SKM-1 treated with dmso at 0.1 percent for 144 hours (cell line): ENCODE data around the gene KCNK18.
"Not testable (repeated sequence)": the region's sequence is repeated elsewhere in the genome, so short reads cannot be mapped to it uniquely, and the experiment has no call there.

Experiments
- DNase-seq: peaks from one replicate; lab custom pipeline; 2025; ENCODE audit not compliant: unreplicated experiment; lab: John Stamatoyannopoulos, UW

Gene KCNK18

DNA sequence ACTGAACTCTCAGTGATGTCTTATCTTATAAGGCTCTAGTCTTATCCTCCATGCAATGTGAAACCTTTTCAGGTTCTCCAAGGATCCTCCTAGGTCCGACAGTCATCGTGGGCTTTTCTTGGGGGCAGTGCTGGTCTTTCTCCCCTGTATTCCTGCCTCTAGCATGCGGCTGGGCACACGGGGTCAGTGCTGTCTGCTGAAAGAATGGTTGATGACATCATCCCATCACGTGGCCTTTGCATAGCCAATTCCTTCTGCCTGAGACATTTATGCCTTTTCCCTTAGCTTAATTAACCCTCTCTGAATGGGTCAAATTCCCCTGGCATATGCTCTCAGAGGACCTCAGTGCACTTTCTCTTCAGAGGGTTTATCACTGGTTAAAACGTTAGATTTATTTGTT, 27.0 kb upstream of the KCNK18 start:
- no peak for DNase-seq

- peak; percentile 78 for DNase-seq
Observed at GRCh38 chr10:117174439-117175214, 22.7 kb upstream of the KCNK18 start.

DNA sequence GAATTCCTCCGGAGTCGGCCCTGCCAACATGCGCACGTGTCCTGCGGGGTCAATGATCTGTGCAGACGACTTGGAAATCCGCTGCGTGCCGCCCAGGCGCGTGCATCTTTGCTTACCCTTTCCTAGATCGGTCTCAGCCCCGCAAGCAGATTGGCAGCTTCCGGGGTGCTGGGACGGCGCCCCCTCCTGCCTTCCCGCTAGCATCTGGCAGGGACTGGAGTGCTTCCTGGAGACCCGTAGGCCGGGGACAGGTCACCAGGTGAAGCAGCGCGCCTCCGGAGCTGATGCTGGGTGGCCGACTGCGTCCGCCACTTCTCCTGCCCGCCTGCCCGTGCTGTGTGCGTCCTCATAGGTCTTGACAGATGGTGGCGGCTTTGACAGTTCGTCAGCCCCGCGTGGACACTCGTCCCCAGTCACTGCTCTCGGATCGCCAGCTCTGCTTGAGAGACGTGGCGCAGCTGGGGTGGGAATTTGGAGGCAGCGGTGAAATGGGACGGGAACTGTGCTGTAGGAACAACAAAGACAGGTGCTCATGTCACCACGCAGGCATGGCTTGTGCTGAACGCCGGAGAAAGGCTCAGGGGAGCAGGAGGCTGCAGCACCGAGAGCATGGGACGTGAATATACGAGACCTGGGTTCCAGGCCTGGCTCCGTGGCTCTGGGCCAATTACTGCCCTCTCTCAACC, 21.9 kb upstream of the KCNK18 start:
- DNase-seq = peak; percentile 69

- DNase-seq = peak; percentile 83
Observed at GRCh38 chr10:117175901-117176534, 21.3 kb upstream of the KCNK18 start.

DNA sequence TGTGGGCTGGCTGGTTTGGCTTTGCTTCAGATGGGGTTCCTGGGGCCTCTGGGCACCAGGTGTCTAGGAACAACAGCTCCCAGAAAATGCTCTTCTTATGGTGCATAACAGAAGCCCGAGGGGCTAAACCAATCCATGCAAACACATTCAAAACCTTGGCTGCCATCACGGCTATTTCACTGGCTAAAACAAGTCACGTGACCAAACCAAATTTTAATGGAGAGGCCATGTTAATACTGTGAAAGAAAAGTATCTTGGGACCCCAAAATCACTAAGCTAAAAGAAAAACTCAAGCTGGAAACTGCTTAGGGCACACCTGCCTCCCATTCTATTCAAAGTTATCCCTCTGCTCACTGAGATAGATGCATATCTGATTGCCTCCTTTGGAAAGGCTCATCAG, 19.1 kb upstream of the KCNK18 start:
- no peak for DNase-seq

- no peak for DNase-seq
Observed at GRCh38 chr10:117184296-117184695, 13.0 kb upstream of the KCNK18 start.

- DNase-seq = no peak
Observed at GRCh38 chr10:117184821-117185220, 12.5 kb upstream of the KCNK18 start.

DNA sequence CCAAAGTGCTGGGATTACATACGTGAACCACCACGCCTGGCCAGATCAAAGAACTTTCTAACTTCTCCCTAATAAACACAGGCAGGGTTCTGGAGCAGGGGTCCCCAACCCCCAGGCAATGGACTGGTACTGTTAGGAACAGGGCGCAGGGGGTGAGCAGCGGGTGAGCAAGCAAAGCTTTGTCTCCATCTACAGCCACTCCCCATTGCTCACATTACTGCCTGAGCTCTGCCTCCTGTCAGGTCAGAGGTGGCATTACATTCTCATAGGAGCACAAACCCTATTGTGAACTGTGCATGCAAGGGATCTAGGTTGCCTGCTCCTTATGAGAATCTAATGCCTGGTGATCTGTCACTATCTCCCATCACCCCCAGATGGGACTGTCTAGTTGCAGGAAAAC, 11.5 kb upstream of the KCNK18 start:
- DNase-seq = not testable (repeated sequence)

GRCh38 chr10:117186832-117187615, 10.3 kb upstream of the KCNK18 start:
- peak; percentile 55 for DNase-seq

- DNase-seq = no peak
Observed at GRCh38 chr10:117188371-117188770, 8.9 kb upstream of the KCNK18 start.

DNA sequence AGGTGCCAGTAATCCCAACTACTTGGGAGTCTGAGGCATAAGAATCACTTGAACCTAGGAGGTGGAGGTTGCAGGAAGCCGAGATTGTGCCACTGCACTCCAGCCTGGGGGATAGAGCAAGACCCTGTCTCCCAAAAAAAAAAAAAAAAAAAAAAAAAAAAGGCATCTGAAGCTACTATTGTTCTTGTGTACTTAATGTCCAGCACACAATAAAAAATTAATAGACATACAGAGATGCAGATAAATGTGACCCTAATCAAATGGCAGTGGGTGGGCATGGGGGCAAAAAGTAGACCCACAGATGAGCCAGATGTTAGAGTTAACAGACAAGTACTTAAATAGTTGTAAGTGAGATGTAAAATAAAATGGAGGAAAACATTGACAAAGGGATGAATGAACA, 7.7 kb upstream of the KCNK18 start:
- DNase-seq = no peak

DNA sequence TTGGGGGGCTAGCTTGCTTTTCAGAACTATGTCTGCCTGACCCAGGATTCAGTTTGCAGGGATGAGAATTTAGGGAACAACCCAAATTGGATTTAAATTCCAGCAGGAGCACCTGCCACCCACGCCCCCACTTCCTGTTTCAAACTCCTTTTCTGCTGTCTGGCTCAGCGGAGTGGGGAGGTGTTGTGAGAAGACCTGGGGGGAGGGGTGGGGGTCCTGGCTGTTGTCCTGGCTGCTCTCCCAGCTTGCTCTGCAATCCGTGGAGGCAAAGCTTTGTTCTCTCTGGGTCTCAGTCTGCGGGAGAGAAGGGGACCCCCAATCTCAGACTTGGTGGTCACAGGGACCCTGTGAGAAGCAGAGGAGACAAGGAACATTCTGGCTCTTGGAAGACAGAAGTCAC, 799 bp downstream of the KCNK18 start:
- DNase-seq = no peak

GRCh38 chr10:117201826-117202225, 4.5 kb downstream of the KCNK18 start:
- DNase-seq = no peak

DNA sequence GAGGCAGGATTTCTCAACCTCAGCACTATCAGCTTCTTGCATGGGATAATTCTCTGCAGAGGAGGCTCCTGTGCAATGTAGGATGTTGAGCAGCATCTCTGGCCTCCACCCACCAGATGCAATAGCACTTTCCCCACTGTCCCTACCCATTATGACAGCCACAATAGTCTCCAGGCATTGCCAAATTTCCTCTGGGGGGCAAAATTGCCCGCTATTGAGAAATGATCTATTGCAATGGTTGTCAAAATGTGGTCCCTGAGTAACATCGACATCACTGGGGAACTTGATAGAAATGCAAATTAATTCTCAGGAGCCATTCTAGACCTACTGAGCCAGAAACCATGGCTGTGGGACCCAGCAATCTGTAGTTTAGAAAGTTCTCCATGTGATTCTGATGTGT, 7.0 kb downstream of the KCNK18 start:
- DNase-seq = peak; percentile 44

DNA sequence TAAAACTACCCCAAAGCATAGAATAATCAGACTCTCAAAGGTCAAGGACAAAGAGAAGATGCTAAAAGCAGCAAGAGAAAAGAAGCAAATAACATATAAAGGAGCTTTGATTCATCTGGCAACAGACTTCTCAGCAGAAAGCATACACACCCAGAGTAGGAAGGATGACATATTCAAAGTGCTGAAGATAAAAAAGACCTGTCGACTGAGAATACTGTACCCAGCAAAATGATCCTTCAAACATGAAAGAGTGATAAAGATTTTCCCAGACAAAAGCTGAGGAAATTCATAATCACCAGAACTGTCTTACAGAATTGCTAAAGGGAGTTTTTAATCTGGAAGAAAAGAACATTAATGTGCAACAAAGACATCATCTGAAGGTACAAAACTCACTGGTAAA, 14.9 kb downstream of the KCNK18 start:
- no peak for DNase-seq

GRCh38 chr10:117214401-117214800, 17.1 kb downstream of the KCNK18 start:
- DNase-seq = no peak

DNA sequence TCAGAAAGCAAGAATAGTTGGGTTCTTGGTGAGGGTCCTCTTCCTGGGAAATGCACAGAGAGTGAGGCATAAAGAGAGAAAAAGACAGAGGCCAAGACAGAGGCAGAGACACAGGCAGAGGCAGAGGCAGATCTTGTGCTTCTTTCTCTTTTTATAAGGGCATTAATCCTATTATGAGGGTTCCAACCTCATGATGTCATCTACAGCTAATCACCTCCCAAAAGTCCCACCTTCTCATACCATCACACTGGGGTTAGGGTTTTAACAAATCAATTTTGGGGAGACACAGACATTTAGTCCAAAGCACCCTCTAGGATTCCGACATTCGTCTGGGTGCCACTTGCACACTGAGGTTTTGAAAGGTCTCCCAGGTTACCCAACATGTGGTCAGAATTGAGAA, 17.8 kb downstream of the KCNK18 start:
- DNase-seq = peak; percentile 28

- DNase-seq = no peak
Observed at GRCh38 chr10:117216028-117216427, 18.7 kb downstream of the KCNK18 start.

DNA sequence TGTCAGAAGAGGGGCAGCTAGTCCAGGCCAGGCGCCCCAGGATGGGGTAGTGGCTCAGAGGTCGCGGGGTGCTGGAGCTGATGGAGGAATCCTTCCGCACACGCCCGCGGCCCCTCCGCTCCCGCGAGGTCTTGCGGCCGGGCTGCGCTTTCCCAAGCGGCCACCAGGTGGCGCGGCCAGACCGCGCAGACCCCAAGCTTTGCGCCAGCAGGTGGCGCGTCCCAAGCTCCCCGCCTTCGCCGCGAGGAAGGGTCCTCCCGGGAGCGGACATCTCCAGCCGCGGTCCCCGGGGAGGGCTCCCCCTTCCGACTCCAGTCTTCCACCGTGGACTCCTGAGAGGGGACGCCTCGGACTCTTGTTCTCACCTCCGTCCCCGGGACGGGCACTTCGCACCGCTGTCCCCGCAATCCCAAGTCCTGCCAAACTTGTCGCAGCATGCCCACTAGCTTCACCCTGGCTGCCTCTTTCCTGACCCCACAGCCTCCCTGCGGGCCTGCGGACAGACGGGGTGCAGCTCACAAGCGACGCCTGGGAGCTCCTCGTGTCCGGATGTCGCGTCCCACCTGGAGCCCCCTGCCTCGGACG, 19.4 kb downstream of the KCNK18 start:
- DNase-seq = peak; percentile 73

DNA sequence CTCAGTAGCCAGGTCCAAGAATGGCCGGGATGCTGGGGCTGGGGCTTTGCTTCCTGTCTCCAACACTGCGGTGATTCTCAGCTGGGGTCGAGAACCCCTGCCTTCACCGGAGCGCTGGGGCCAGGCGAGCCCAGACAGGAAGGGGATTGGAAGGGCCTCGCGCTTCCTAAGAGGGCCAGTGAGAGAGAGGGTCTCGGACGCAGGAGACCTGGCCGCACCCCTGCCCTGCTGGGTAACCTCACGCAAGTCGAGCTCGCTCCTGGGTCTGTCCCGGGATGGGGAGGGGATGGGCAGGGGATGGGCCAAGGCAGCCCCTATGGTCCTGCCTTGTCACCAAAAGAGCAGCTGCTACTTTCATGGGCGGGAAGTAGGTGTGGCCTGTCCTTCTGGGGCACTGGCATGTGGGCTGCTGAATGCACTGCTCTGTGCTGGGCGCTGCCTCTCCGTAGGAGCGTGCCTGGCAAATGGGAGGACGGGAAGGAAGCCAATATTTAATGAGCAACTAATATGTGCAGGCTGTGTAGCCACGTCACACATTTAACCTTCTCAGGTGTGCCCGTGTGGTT, 20.0 kb downstream of the KCNK18 start:
- DNase-seq = no peak

- DNase-seq = no peak
Observed at GRCh38 chr10:117218654-117219053, 21.4 kb downstream of the KCNK18 start.
